ENCODE data around the gene CS.

The CS gene

GRCh38 chr12:56330936-56331490 lies 30.9 kb upstream of the CS start:
- no peak for TF ChIP-seq GATA3 (IDR thresholded peaks at IDR 0.05; ENCODE audit: low read depth, low read length)

- TF ChIP-seq GATA2 (IDR thresholded peaks at IDR 0.05; ENCODE audit: low read depth, low read length): no peak
- no peak for TF ChIP-seq GATA3 (IDR thresholded peaks at IDR 0.05; ENCODE audit: low read depth, low read length)
Observed at GRCh38 chr12:56326533-56326932, 26.4 kb upstream of the CS start.

- no peak for TF ChIP-seq GATA2 (IDR thresholded peaks at IDR 0.05; ENCODE audit: low read depth, low read length)
- no peak for TF ChIP-seq GATA3 (IDR thresholded peaks at IDR 0.05; ENCODE audit: low read depth, low read length)
Observed at GRCh38 chr12:56326126-56326525, 26.0 kb upstream of the CS start.

GRCh38 chr12:56324206-56324605 lies 24.1 kb upstream of the CS start:
- TF ChIP-seq GATA2 (IDR thresholded peaks at IDR 0.05; ENCODE audit: low read depth, low read length): no peak
- TF ChIP-seq GATA3 (IDR thresholded peaks at IDR 0.05; ENCODE audit: low read depth, low read length): no peak

GRCh38 chr12:56321027-56321426 lies 20.9 kb upstream of the CS start:
- TF ChIP-seq GATA3 (IDR thresholded peaks at IDR 0.05; ENCODE audit: low read depth, low read length) (no peak), GATA2 (IDR thresholded peaks at IDR 0.05; ENCODE audit: low read depth, low read length) (no peak)

GRCh38 chr12:56317675-56318074 lies 17.5 kb upstream of the CS start:
- TF ChIP-seq GATA3 (IDR thresholded peaks at IDR 0.05; ENCODE audit: low read depth, low read length): no peak
- TF ChIP-seq GATA2 (IDR thresholded peaks at IDR 0.05; ENCODE audit: low read depth, low read length): no peak

- TF ChIP-seq GATA2 (IDR thresholded peaks at IDR 0.05; ENCODE audit: low read depth, low read length) (no peak), GATA3 (IDR thresholded peaks at IDR 0.05; ENCODE audit: low read depth, low read length) (no peak)
Observed at GRCh38 chr12:56315622-56316473, 15.7 kb upstream of the CS start, which contains the start of gene CNPY2. Gene CNPY2, minus strand, starts transcription at chr12:56315988. Its CDS starts 771 bp downstream, at chr12:56315217.

- no peak for TF ChIP-seq GATA2 (IDR thresholded peaks at IDR 0.05; ENCODE audit: low read depth, low read length)
- no peak for TF ChIP-seq GATA3 (IDR thresholded peaks at IDR 0.05; ENCODE audit: low read depth, low read length)
Observed at GRCh38 chr12:56315249-56315621, 15.1 kb upstream of the CS start.

GRCh38 chr12:56311003-56311402 lies 10.9 kb upstream of the CS start:
- no peak for TF ChIP-seq GATA3 (IDR thresholded peaks at IDR 0.05; ENCODE audit: low read depth, low read length)
- no peak for TF ChIP-seq GATA2 (IDR thresholded peaks at IDR 0.05; ENCODE audit: low read depth, low read length)

- no peak for TF ChIP-seq GATA3 (IDR thresholded peaks at IDR 0.05; ENCODE audit: low read depth, low read length)
- TF ChIP-seq GATA2 (IDR thresholded peaks at IDR 0.05; ENCODE audit: low read depth, low read length): no peak
Observed at GRCh38 chr12:56308714-56309113, 8.6 kb upstream of the CS start.

- TF ChIP-seq GATA3 (IDR thresholded peaks at IDR 0.05; ENCODE audit: low read depth, low read length): no peak
- TF ChIP-seq GATA2 (IDR thresholded peaks at IDR 0.05; ENCODE audit: low read depth, low read length): no peak
Observed at GRCh38 chr12:56307221-56307965, 7.3 kb upstream of the CS start.

GRCh38 chr12:56304872-56305590 lies 4.9 kb upstream of the CS start:
- no peak for TF ChIP-seq GATA2 (IDR thresholded peaks at IDR 0.05; ENCODE audit: low read depth, low read length)
- no peak for TF ChIP-seq GATA3 (IDR thresholded peaks at IDR 0.05; ENCODE audit: low read depth, low read length)

- TF ChIP-seq GATA2 (IDR thresholded peaks at IDR 0.05; ENCODE audit: low read depth, low read length) (no peak), GATA3 (IDR thresholded peaks at IDR 0.05; ENCODE audit: low read depth, low read length) (no peak)
Observed at GRCh38 chr12:56304276-56304675, 4.1 kb upstream of the CS start.
